Progenitor cell of endocrine pancreas (in vitro differentiated cells): Measurements from ENCODE around the gene EPHA5. TPM values are rescaled to one million over a fixed set of nuclear protein-coding genes. Genes with fewer than 3 reads are reported as not detected.

ENCODE experiments used
- DNase-seq: peaks from one replicate; pipeline ENCODE4 v3.0.0; 2021; ENCODE audit warnings: low spot score; ENCODE audit not compliant: unreplicated experiment
- H3K27ac Mint-ChIP-seq: 2 replicates; pipeline ENCODE4 v1.8.0; 2021; ENCODE audit warnings: mild to moderate bottlenecking, moderate library complexity, mixed read lengths
- H3K27me3 Mint-ChIP-seq: 2 replicates; pipeline ENCODE4 v1.8.0; 2021; ENCODE audit warnings: mixed read lengths
- H3K36me3 Mint-ChIP-seq: 2 replicates; pipeline ENCODE4 v1.8.0; 2022; ENCODE audit warnings: mixed read lengths; ENCODE audit not compliant: insufficient read depth
- H3K4me1 Mint-ChIP-seq: 2 replicates; pipeline ENCODE4 v1.8.0; 2021; ENCODE audit warnings: low read depth, mixed read lengths
- H3K4me3 Mint-ChIP-seq: 2 replicates; pipeline ENCODE4 v1.8.0; 2021; ENCODE audit warnings: low read depth, mild to moderate bottlenecking, moderate library complexity, mixed read lengths
- H3K9me3 Mint-ChIP-seq: 2 replicates; pipeline ENCODE4 v1.8.0; 2021; ENCODE audit warnings: low read depth, mixed read lengths
- total RNA-seq: library from RNA; stranded (reverse); gene quantifications from 2 replicates; pipeline ENCODE4 v1.2.1, GENCODE V29; 2021
- TF ChIP-seq, protein P1 (sequence below): fragments of 200-600 bp; sonication (generic); IDR thresholded peaks from one replicate; pipeline ENCODE4 v1.5.0; 2021; ENCODE audit warnings: antibody characterized with exemption, mild to moderate bottlenecking; ENCODE audit not compliant: unreplicated experiment

Gene EPHA5
- total RNA-seq, 1 donor from 2014 or later = not detected

- Mint-ChIP-seq H3K9me3 (no peaks in the 10 kb centered on the region), H3K4me1 (no peaks in the 10 kb centered on the region), H3K27ac (no peak overlapping the region), H3K27me3 (no peaks in the 10 kb centered on the region), H3K36me3 (no peaks in the 10 kb centered on the region), H3K4me3 (no peak overlapping the region)
- TF ChIP-seq, protein P1, sequence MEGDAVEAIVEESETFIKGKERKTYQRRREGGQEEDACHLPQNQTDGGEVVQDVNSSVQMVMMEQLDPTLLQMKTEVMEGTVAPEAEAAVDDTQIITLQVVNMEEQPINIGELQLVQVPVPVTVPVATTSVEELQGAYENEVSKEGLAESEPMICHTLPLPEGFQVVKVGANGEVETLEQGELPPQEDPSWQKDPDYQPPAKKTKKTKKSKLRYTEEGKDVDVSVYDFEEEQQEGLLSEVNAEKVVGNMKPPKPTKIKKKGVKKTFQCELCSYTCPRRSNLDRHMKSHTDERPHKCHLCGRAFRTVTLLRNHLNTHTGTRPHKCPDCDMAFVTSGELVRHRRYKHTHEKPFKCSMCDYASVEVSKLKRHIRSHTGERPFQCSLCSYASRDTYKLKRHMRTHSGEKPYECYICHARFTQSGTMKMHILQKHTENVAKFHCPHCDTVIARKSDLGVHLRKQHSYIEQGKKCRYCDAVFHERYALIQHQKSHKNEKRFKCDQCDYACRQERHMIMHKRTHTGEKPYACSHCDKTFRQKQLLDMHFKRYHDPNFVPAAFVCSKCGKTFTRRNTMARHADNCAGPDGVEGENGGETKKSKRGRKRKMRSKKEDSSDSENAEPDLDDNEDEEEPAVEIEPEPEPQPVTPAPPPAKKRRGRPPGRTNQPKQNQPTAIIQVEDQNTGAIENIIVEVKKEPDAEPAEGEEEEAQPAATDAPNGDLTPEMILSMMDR = no peak
- no peak for DNase-seq
Observed at GRCh38 chr4:65302145-65302544, 368.1 kb downstream of the EPHA5 start.

DNA sequence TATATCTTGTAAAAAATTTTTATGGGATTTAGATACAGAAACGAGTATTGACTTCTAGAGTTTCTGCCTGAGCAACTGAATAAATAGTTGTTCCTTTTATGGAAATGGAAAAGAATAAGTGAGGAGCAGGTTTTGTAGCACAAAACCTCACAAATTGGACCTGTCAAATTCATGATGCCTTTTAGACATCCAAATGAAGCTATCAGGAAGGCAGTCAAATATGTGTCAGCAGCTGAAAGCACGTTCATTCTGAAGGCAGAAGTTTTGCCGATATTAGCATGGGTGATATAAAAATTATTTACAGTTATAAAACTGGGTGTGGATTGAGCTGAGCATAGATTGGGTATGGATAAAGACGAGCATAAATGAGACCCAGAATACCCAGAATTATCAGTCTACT is 374.0 kb downstream of the EPHA5 start:
- Mint-ChIP-seq H3K4me1 (no peaks in the 10 kb centered on the region), H3K9me3 (no peaks in the 10 kb centered on the region), H3K36me3 (no peaks in the 10 kb centered on the region), H3K4me3 (no peak overlapping the region), H3K27me3 (no peaks in the 10 kb centered on the region), H3K27ac (no peak overlapping the region)
- no peak for DNase-seq
- TF ChIP-seq, protein P1 = no peak

DNA sequence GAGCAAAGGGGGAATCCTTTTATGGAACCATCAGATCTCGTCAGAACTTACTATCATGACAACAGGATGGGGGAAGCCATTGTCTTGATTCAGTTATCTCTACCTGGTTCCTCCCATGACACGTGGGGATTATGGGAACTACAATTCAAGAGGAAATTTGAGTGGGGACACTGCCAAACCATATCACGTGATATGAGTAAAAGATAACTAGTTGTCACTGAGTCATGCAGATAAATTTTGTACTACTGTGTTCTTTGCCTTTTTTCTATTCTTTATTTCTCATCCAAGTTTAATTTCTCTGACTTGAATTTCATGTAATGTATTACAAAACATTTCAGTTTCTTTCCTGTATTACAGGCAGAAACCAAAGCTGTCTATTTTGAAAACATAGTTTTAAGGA is 383.2 kb downstream of the EPHA5 start:
- H3K9me3 Mint-ChIP-seq = peaks cover 9% of the 10 kb centered on the region
- no peaks in the 10 kb centered on the region for H3K36me3 Mint-ChIP-seq
- H3K4me1 Mint-ChIP-seq = no peaks in the 10 kb centered on the region
- no peaks in the 10 kb centered on the region for H3K27me3 Mint-ChIP-seq
- no peak for DNase-seq
- H3K27ac Mint-ChIP-seq = no peak overlapping the region
- H3K4me3 Mint-ChIP-seq = no peak overlapping the region
- TF ChIP-seq, protein P1 = no peak
